Heart left ventricle (tissue), 13 donors: ENCODE measurements around the gene DPH1.

Experiments used
- CTCF ChIP-seq, 12 donors: fragments of 200-600 bp; sonication (generic) in 4 of 12; IDR thresholded peaks; one replicate each; pipeline versions ENCODE4 v1.5.0 to v1.8.0; 2018 to 2022; ENCODE audit warnings: antibody characterized with exemption in 12 of 12, mild to moderate bottlenecking in 5 of 12
- POLR2A ChIP-seq, 2 donors: fragments of 450-650 bp; IDR thresholded peaks; one replicate each; pipeline ENCODE4 v1.6.1; 2017; ENCODE audit warnings: antibody characterized with exemption in 2 of 2, mild to moderate bottlenecking in 2 of 2, moderate library complexity in 2 of 2
- donor health status: ischemic (EF 13 %, LVEDD 7.1; RV severe dilation, severe dysfunction).
- donor health status: DM: no; HTN: yes; CAD: no.
- donor health status: DM: no; HTN: no; CAD: no.
- donor health status: ischemic (EF 25% LVEDD 6.9; RV normal size, moderate dysfunction).
- donor health status: ischemic (EF 25% LVEDD 5.7; RV mildly dilated, moderate dysfunction).
- donor health status: ischemic (EF 35%, LVEDD 5.7; RV mildly dilated, moderate dysfunction).
- donor health status: nonischemic (EF 11% LVEDD 7.7; RV severe dilation, severe dysfunction).
- donor health status: DM: yes; HTN: yes; CAD: no.
- donor health status: PGD.
- donor health status: ischemic (EF 29% LVEDD 5.4; RV normal size, mild dysfunction).
- donor health status: nonischemic (EF 23%, LVEDD 6.1; RV moderate dilation, normal function).

- no peak for TF ChIP-seq CTCF (IDR thresholded peaks at IDR 0.05)
- no peak for TF ChIP-seq POLR2A (IDR thresholded peaks at IDR 0.05)
Observed at GRCh38 chr17:2025220-2025621, 4.7 kb upstream of the DPH1 start, which contains the start of gene RTN4RL1.
